Heart left ventricle (tissue), 16 donors: ENCODE measurements around the gene MYO15A. TPM values are rescaled to one million over a fixed set of nuclear protein-coding genes. Genes with fewer than 3 reads are reported as not detected.

Experiments
- ATAC-seq, 4 donors: fragments of 200-7000 bp; cut with Tn5 transposase; one replicate each; pipeline ENCODE4 v1.9.1; 2020 to 2022; ENCODE audit warnings: moderate library complexity in 4 of 4, mild to moderate bottlenecking in 3 of 4, moderate number of reproducible peaks in 1 of 4
- DNase-seq, 5 donors: peaks; one replicate each; pipeline ENCODE4 v3.0.0-alpha.2; 2020
- H3K27ac ChIP-seq, 12 donors: fragments of 200-600 bp; sonication (generic) in 4 of 12; one replicate each; pipeline versions ENCODE4 v1.5.0 to v1.8.0; 2016 to 2022; ENCODE audit warnings: mild to moderate bottlenecking in 2 of 12
- H3K27me3 ChIP-seq, 9 donors: fragments of 200-600 bp; sonication (generic) in 2 of 9; one replicate each; pipeline versions ENCODE4 v1.5.1 to v1.8.0; 2016 to 2022; ENCODE audit warnings: mild to moderate bottlenecking in 3 of 9
- H3K36me3 ChIP-seq, 9 donors: fragments of 200-600 bp; sonication (generic) in 2 of 9; one replicate each; pipeline versions ENCODE4 v1.5.0 to v1.8.0; 2018 to 2022; ENCODE audit warnings: mild to moderate bottlenecking in 2 of 9
- H3K4me1 ChIP-seq, 12 donors: fragments of 200-600 bp; sonication (generic) in 4 of 12; one replicate each; pipeline versions ENCODE4 v1.5.0 to v1.8.0; 2016 to 2022; ENCODE audit warnings: mild to moderate bottlenecking in 3 of 12
- H3K4me3 ChIP-seq, 12 donors: fragments of 200-600 bp; sonication (generic) in 4 of 12; one replicate each; pipeline versions ENCODE4 v1.5.0 to v1.8.0; 2017 to 2022; ENCODE audit warnings: mild to moderate bottlenecking in 9 of 12, moderate library complexity in 4 of 12
- H3K9me3 ChIP-seq, 12 donors: fragments of 200-600 bp; sonication (generic) in 4 of 12; one replicate each; pipeline versions ENCODE4 v1.5.0 to v1.8.0; 2016 to 2022; ENCODE audit warnings: mild to moderate bottlenecking in 1 of 12
- CTCF ChIP-seq, 12 donors: fragments of 200-600 bp; sonication (generic) in 4 of 12; IDR thresholded peaks; one replicate each; pipeline versions ENCODE4 v1.5.0 to v1.8.0; 2018 to 2022; ENCODE audit warnings: antibody characterized with exemption in 12 of 12, mild to moderate bottlenecking in 5 of 12
- POLR2A ChIP-seq, 2 donors: fragments of 450-650 bp; IDR thresholded peaks; one replicate each; pipeline ENCODE4 v1.6.1; 2017; ENCODE audit warnings: antibody characterized with exemption in 2 of 2, mild to moderate bottlenecking in 2 of 2, moderate library complexity in 2 of 2
- WGBS, 4 donors: extraction: QIAGEN DNeasy Blood & Tissue Kit in 2 of 4; methylation state at CpG; one replicate each; pipeline versions ENCODE4 v1.1.5 to v1.1.7; 2013 to 2018; 5-methylcytosine and 5-hydroxymethylcytosine counted together
- intact Hi-C, 10 donors: fragments of 100-400 bp; cut with DNase I; formaldehyde crosslinking; loops; one replicate each; pipeline versions ENCODE4 v1.11.1 to v1.14.2; 2022
- polyA plus RNA-seq, 2 donors: library from polyadenylated mRNA; stranded (reverse); fragments of 200-250 nt; gene quantifications; one replicate each; pipeline ENCODE4 v1.2.3, GENCODE V29; 2013
- total RNA-seq, 9 donors: library from RNA; depleted of rRNA in 2 of 9; stranded (reverse); fragments of >200 nt in 2 of 9; fragmentation: NEBNext Ultra II Directional in 3 of 9; extraction: Animal tissue kit (Norgen Biotek cat#: 25700) in 3 of 9; gene quantifications; one replicate each; pipeline versions ENCODE4 v1.1.0 to v1.2.4, GENCODE V29; 2016 to 2023
- donor health status: ischemic (EF 13 %, LVEDD 7.1; RV severe dilation, severe dysfunction).
- donor health status: healthy with polysubstance abuse.
- donor health status: DM: no; HTN: yes; CAD: no.
- donor health status: DM: no; HTN: no; CAD: no.
- donor health status: ischemic (EF 25% LVEDD 6.9; RV normal size, moderate dysfunction).
- donor health status: ischemic (EF 25% LVEDD 5.7; RV mildly dilated, moderate dysfunction).
- donor health status: healthy.
- donor health status: DM: yes; HTN: yes; CAD: no.
- donor health status: ischemic (EF 35%, LVEDD 5.7; RV mildly dilated, moderate dysfunction).
- donor health status: nonischemic (EF 11% LVEDD 7.7; RV severe dilation, severe dysfunction).
- donor health status: DM: yes; HTN: yes; CAD: no.
- donor health status: PGD.
- donor health status: ischemic (EF 29% LVEDD 5.4; RV normal size, mild dysfunction).
- donor health status: nonischemic (EF 23%, LVEDD 6.1; RV moderate dilation, normal function).

The MYO15A gene
- total and polyA plus RNA-seq, 11 donors: 0.12 to 0.53 (median 0.35) TPM; not detected in 2

- Histone ChIP-seq H3K4me3 (no peak overlapping the region), H3K27me3 (no peaks in the 10 kb centered on the region), H3K27ac (no peak overlapping the region), H3K36me3 (peaks cover 0 to 4% (median 0%) of the 10 kb centered on the region in 9 donors), H3K4me1 (peaks cover 0 to 8% (median 0%) of the 10 kb centered on the region in 12 donors), H3K9me3 (no peaks in the 10 kb centered on the region)
- DNase-seq: no peak
- no peak for ATAC-seq
- intact Hi-C loops: no loop called here
- TF ChIP-seq POLR2A (IDR thresholded peaks at IDR 0.05) (no peak), CTCF (IDR thresholded peaks at IDR 0.05) (no peak)
Measured at GRCh38 chr17:18071751-18072150, 36.8 kb upstream of the MYO15A start.

- DNase-seq (no peak), ATAC-seq (no peak)
- peaks cover 0 to 8% (median 0%) of the 10 kb centered on the region in 12 donors for H3K4me1 ChIP-seq
- H3K27me3 ChIP-seq: no peaks in the 10 kb centered on the region
- TF ChIP-seq CTCF (IDR thresholded peaks at IDR 0.05): no peak
- TF ChIP-seq POLR2A (IDR thresholded peaks at IDR 0.05): no peak
- no peaks in the 10 kb centered on the region for H3K9me3 ChIP-seq
- 77 to 83% (median 79%) methylated on average over 6 of the region's 6 CpGs for WGBS, 4 donors
- no peaks in the 10 kb centered on the region for H3K36me3 ChIP-seq
- no peak overlapping the region for H3K4me3 ChIP-seq
- no peak overlapping the region for H3K27ac ChIP-seq
- intact Hi-C loops: no loop called here
Measured at GRCh38 chr17:18074566-18075272, 33.8 kb upstream of the MYO15A start.

GRCh38 chr17:18076936-18077335, 31.6 kb upstream of the MYO15A start:
- ATAC-seq: no peak
- intact Hi-C loops: no loop called here

GRCh38 chr17:18079543-18079942, 29.0 kb upstream of the MYO15A start:
- no peaks in the 10 kb centered on the region for H3K9me3 ChIP-seq
- intact Hi-C loops: no loop called here
- H3K27me3 ChIP-seq: no peaks in the 10 kb centered on the region
- no peak overlapping the region for H3K27ac ChIP-seq
- DNase-seq (no peak), ATAC-seq (no peak)
- H3K4me3 ChIP-seq: no peak overlapping the region
- WGBS, 4 donors: 63 to 71% (median 67%) methylated on average over 4 of the region's 4 CpGs
- no peaks in the 10 kb centered on the region for H3K4me1 ChIP-seq
- H3K36me3 ChIP-seq: no peaks in the 10 kb centered on the region
- TF ChIP-seq CTCF (IDR thresholded peaks at IDR 0.05): no peak
- no peak for TF ChIP-seq POLR2A (IDR thresholded peaks at IDR 0.05)

More at GRCh38 chr17:18076936-18077335, 31.6 kb upstream of the MYO15A start:
- 67 to 74% (median 71%) methylated on average over 7 of the region's 7 CpGs for WGBS, 4 donors
- H3K4me3 ChIP-seq: no peak overlapping the region
- H3K36me3 ChIP-seq: no peaks in the 10 kb centered on the region
- no peak overlapping the region for H3K27ac ChIP-seq
- TF ChIP-seq CTCF (IDR thresholded peaks at IDR 0.05) (no peak), POLR2A (IDR thresholded peaks at IDR 0.05) (no peak)
- H3K9me3 ChIP-seq: no peaks in the 10 kb centered on the region
- H3K27me3 ChIP-seq: no peaks in the 10 kb centered on the region
- DNase-seq: no peak
- no peaks in the 10 kb centered on the region for H3K4me1 ChIP-seq
